ENCODE data around the gene CNBP. TPM values are rescaled to one million over a fixed set of nuclear protein-coding genes. Genes with fewer than 3 reads are reported as not detected.

Gene CNBP
- total RNA-seq, 6 experiments from 2014 or later, result 229 to 242 (median 240) TPM

DNA sequence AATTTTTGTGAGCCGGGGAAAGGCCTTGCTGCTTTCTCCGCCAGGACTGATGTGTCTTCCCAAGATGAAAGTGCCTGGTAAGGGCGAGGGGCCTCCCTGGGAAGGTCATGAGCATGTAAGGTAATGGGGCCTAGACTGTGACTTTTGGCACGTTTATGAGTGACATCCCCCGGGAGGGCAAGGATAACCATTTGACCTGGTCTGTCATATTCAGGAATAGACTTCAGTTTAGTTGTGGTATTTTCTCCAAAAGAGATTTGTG lies 631 bp upstream of the CNBP start:
- Mint-ChIP-seq H3K36me3 (ENCODE audit: low read depth) (peaks cover 32% of the 10 kb centered on the region), H3K4me3 (peak overlapping the region; percentile 98), H3K4me1 (ENCODE audit: low read depth) (peaks cover 38% of the 10 kb centered on the region), H3K27me3 (ENCODE audit: insufficient read depth) (peaks cover 1% of the 10 kb centered on the region), H3K9me3 (no peaks in the 10 kb centered on the region), H3K27ac (peak overlapping the region; percentile 97)
- TF ChIP-seq, protein P1, sequence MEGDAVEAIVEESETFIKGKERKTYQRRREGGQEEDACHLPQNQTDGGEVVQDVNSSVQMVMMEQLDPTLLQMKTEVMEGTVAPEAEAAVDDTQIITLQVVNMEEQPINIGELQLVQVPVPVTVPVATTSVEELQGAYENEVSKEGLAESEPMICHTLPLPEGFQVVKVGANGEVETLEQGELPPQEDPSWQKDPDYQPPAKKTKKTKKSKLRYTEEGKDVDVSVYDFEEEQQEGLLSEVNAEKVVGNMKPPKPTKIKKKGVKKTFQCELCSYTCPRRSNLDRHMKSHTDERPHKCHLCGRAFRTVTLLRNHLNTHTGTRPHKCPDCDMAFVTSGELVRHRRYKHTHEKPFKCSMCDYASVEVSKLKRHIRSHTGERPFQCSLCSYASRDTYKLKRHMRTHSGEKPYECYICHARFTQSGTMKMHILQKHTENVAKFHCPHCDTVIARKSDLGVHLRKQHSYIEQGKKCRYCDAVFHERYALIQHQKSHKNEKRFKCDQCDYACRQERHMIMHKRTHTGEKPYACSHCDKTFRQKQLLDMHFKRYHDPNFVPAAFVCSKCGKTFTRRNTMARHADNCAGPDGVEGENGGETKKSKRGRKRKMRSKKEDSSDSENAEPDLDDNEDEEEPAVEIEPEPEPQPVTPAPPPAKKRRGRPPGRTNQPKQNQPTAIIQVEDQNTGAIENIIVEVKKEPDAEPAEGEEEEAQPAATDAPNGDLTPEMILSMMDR (IDR thresholded peaks at IDR 0.05), result no peak
- no peak for DNase-seq

GRCh38 chr3:129182390-129183185 lies 1.1 kb downstream of the CNBP start:
- Mint-ChIP-seq H3K27ac (peak overlapping the region; percentile 97), H3K36me3 (ENCODE audit: low read depth) (peaks cover 32% of the 10 kb centered on the region), H3K9me3 (no peaks in the 10 kb centered on the region), H3K4me1 (ENCODE audit: low read depth) (peaks cover 49% of the 10 kb centered on the region), H3K27me3 (ENCODE audit: insufficient read depth) (peaks cover 1% of the 10 kb centered on the region), H3K4me3 (peak overlapping the region; percentile 98)
- peak; percentile 9 for DNase-seq
- TF ChIP-seq, protein P1 (IDR thresholded peaks at IDR 0.05), result no peak

- Mint-ChIP-seq H3K9me3 (no peaks in the 10 kb centered on the region), H3K4me1 (ENCODE audit: low read depth) (peaks cover 57% of the 10 kb centered on the region), H3K36me3 (ENCODE audit: low read depth) (peaks cover 32% of the 10 kb centered on the region), H3K27ac (peak overlapping the region; percentile 97), H3K27me3 (ENCODE audit: insufficient read depth) (peaks cover 1% of the 10 kb centered on the region), H3K4me3 (peak overlapping the region; percentile 98)
- no peak for DNase-seq
- TF ChIP-seq, protein P1 (IDR thresholded peaks at IDR 0.05), result no peak
These were observed 1.9 kb downstream of the CNBP start for GRCh38 chr3:129181819-129182218.

DNA sequence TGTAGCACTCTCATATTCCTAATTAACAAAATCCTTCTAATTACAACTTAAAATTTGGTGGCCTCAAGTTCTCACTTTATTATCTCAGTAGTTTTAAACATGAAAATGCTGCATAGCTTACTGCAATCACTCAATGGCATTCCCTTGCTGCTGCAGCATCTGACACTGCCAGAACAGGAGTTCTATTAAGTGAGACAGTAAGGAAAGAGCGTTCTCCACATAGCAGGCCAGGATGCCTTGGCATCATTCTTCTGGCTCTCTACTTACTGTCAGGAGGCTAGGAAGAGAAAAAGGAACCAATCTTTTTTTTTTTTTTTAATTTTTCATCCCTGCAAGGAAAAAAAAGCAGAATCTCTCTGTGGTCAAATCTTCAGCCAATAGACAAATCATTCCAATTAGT lies 3.2 kb downstream of the CNBP start:
- H3K27me3 Mint-ChIP-seq (ENCODE audit: insufficient read depth), result peaks cover 1% of the 10 kb centered on the region
- peaks cover 65% of the 10 kb centered on the region for H3K4me1 Mint-ChIP-seq (ENCODE audit: low read depth)
- DNase-seq, result no peak
- peaks cover 37% of the 10 kb centered on the region for H3K36me3 Mint-ChIP-seq (ENCODE audit: low read depth)
- H3K9me3 Mint-ChIP-seq, result no peaks in the 10 kb centered on the region
- H3K27ac Mint-ChIP-seq, result peak overlapping the region; percentile 97
- H3K4me3 Mint-ChIP-seq, result peak overlapping the region; percentile 98
- TF ChIP-seq, protein P1 (IDR thresholded peaks at IDR 0.05), result no peak

GRCh38 chr3:129176051-129176450 lies 7.6 kb downstream of the CNBP start:
- H3K36me3 Mint-ChIP-seq (ENCODE audit: low read depth), result peaks cover 17% of the 10 kb centered on the region
- peak overlapping the region; percentile 5; the same call in 1 of the 2 replicates for H3K27ac Mint-ChIP-seq
- DNase-seq, result no peak
- H3K27me3 Mint-ChIP-seq (ENCODE audit: insufficient read depth), result no peaks in the 10 kb centered on the region
- no peak overlapping the region for H3K4me3 Mint-ChIP-seq
- H3K9me3 Mint-ChIP-seq, result no peaks in the 10 kb centered on the region
- peaks cover 64% of the 10 kb centered on the region for H3K4me1 Mint-ChIP-seq (ENCODE audit: low read depth)
- TF ChIP-seq, protein P1 (IDR thresholded peaks at IDR 0.05), result no peak
